Spleen (tissue), 7 donors: ENCODE measurements around the gene CETP.

Experiments used
- CTCF ChIP-seq, 11 experiments: fragments of 200-600 bp in 7 of 11; fragments of 450-650 bp in 4 of 11; sonication (generic) in 4 of 11; IDR thresholded peaks in 8 of 11; conservative IDR thresholded peaks in 3 of 11; 1 replicate in 7 of 11; 2 replicates in 4 of 11; pipeline versions ENCODE4 v1.4.0 to v1.8.0; 2016 to 2021; ENCODE audit warnings: antibody characterized with exemption in 11 of 11, inconsistent platforms in 4 of 11, mild to moderate bottlenecking in 1 of 11
- POLR2AphosphoS5 ChIP-seq, 3 donors: sonication (generic); formaldehyde crosslinking; IDR thresholded peaks; one replicate each; pipeline ENCODE4 v1.5.1; 2017; ENCODE audit warnings: antibody characterized with exemption in 3 of 3
- donor health status: DM: no; HTN: no; CAD: no; lungs with moderate emphysema.
- donor health status: DM: no; HTN: no; CAD: no.
- donor health status: DM: no; HTN: no; CAD: no.

GRCh38 chr16:57000271-57001025 is 38.7 kb downstream of the CETP start:
- TF ChIP-seq CTCF (IDR thresholded peaks at IDR 0.05 in 8 of 11, conservative IDR thresholded peaks at IDR 0.05 in 3 of 11) (no peak), POLR2AphosphoS5 (IDR thresholded peaks at IDR 0.05) (peak in 2 of 3 donors; percentile 55 to 76)
